HepG2 (cell line): ENCODE measurements around the gene NDC1. TPM values are rescaled to one million over a fixed set of nuclear protein-coding genes. Genes with fewer than 3 reads are reported as not detected.

ENCODE experiments used
- ATAC-seq: fragments of 200-7000 bp; cut with Tn5 transposase; 3 replicates; pipeline ENCODE4 v1.9.1; 2020; ENCODE audit warnings: mild to moderate bottlenecking, moderate library complexity
- BruUV-seq: library from RNA; stranded (reverse); fragments of 400-500 nt; replicated peaks from 2 replicates; lab custom pipeline; 2021; lab: Mats Ljungman, UMichigan
- CTCF ChIA-PET: fragments of 300-600 bp; formaldehyde crosslinking; extraction: SDS; loops from one replicate; lab custom pipeline; 2021; ENCODE audit warnings: low total read pairs, inconsistent platforms, low intra/inter-chr PET ratio; lab: Yijun Ruan, JAX
- POLR2A ChIA-PET: fragments of 350-600 bp; sonication (Branson Sonifier 250); formaldehyde crosslinking; loops from one replicate; lab custom pipeline; 2020; ENCODE audit warnings: antibody characterized with exemption, inconsistent platforms; lab: Yijun Ruan, JAX
- DNase-seq: peaks from one replicate; pipeline ENCODE4 v3.0.0-alpha.2; 2015; ENCODE audit warnings: low spot score
- FAIRE-seq: peaks from 3 replicates; lab custom pipeline; 2011; peaks lifted over from hg19 to GRCh38; lab: Jason Lieb, UNC
- H2AFZ ChIP-seq: one replicate; pipeline ENCODE4 v1.6.1; 2011; ENCODE audit warnings: low read length, inconsistent platforms
- H3K27ac ChIP-seq: fragments of 300-600 bp; 3 replicates; pipeline ENCODE4 v1.8.0; 2011; ENCODE audit warnings: mixed run types, mild to moderate bottlenecking, mixed read lengths, low read length, inconsistent platforms; ENCODE audit not compliant: insufficient read depth; ENCODE audit errors: extremely low read length
- H3K27me3 ChIP-seq, 2 experiments: fragments of 200-600 bp in 1 of 2; 2 replicates in 1 of 2; 3 replicates in 1 of 2; pipeline versions ENCODE4 v1.6.0 to v1.8.0; 2011; ENCODE audit warnings: low read length in 2 of 2, mild to moderate bottlenecking in 2 of 2, moderate library complexity in 2 of 2, inconsistent platforms in 1 of 2; ENCODE audit not compliant: insufficient read depth in 2 of 2, control insufficient read depth in 1 of 2
- H3K36me3 ChIP-seq, 2 experiments: fragments of 200-600 bp in 1 of 2; replicated peaks in 1 of 2; 2 replicates in 1 of 2; 3 replicates in 1 of 2; pipeline versions ENCODE4 v1.5.1 to v1.8.0; 2011; ENCODE audit warnings: low read length in 2 of 2, inconsistent platforms in 1 of 2; ENCODE audit not compliant: insufficient read depth in 2 of 2, control insufficient read depth in 1 of 2
- H3K4me1 ChIP-seq: 2 replicates; pipeline ENCODE4 v1.5.1; 2012; ENCODE audit warnings: low read length, inconsistent platforms; ENCODE audit not compliant: insufficient read depth
- H3K4me2 ChIP-seq: 2 replicates; pipeline ENCODE4 v1.6.0; 2011; ENCODE audit warnings: low read depth, low read length, inconsistent platforms
- H3K4me3 ChIP-seq, 3 experiments: fragments of 200-600 bp in 1 of 3; sonication (generic), shearing (Covaris generic) in 1 of 3; replicated peaks in 1 of 3; 2 replicates each; pipeline ENCODE4 v1.5.1; 2011 to 2016; ENCODE audit warnings: low read length in 3 of 3, inconsistent platforms in 2 of 3, low read depth in 2 of 3, mild to moderate bottlenecking in 2 of 3, control low read depth in 1 of 3, mixed read lengths in 1 of 3; ENCODE audit not compliant: insufficient read depth in 1 of 3
- H3K79me2 ChIP-seq: one replicate; pipeline ENCODE4 v1.6.1; 2011; ENCODE audit warnings: low read length, inconsistent platforms; ENCODE audit not compliant: insufficient read depth
- H3K9ac ChIP-seq: 2 replicates; pipeline ENCODE4 v1.6.0; 2011; ENCODE audit warnings: mild to moderate bottlenecking, low read depth, low read length, inconsistent platforms; ENCODE audit not compliant: insufficient read depth
- H3K9me3 ChIP-seq: 2 replicates; pipeline ENCODE4 v1.5.1; 2012; ENCODE audit warnings: mild to moderate bottlenecking, low read length
- H4K20me1 ChIP-seq: 2 replicates; pipeline ENCODE4 v1.6.0; 2011; ENCODE audit warnings: inconsistent platforms, mild to moderate bottlenecking, low read length, moderate library complexity; ENCODE audit not compliant: insufficient read depth
- FLYWCH1 ChIP-seq: sonication (generic); formaldehyde crosslinking; IDR thresholded peaks from 2 replicates; pipeline ENCODE4 v1.8.1; 2023; ENCODE audit warnings: mild to moderate bottlenecking, missing genetic modification reagents
- PITX1 ChIP-seq: sonication (generic); formaldehyde crosslinking; IDR thresholded peaks from 2 replicates; pipeline ENCODE4 v1.5.1; 2020; ENCODE audit warnings: mild to moderate bottlenecking, missing genetic modification reagents
- PRPF4 ChIP-seq: fragments of 200-400 bp; formaldehyde crosslinking; IDR thresholded peaks from 2 replicates; pipeline ENCODE4 v1.6.1; 2016; ENCODE audit warnings: low read length, low read depth; ENCODE audit not compliant: poor library complexity, severe bottlenecking
- SALL2 ChIP-seq: sonication (generic); formaldehyde crosslinking; IDR thresholded peaks from 2 replicates; pipeline ENCODE4 v1.8.1; 2023; ENCODE audit warnings: mild to moderate bottlenecking, missing genetic modification reagents, inconsistent platforms
- ZBTB1 ChIP-seq: sonication (generic); formaldehyde crosslinking; IDR thresholded peaks from 2 replicates; pipeline ENCODE4 v1.4.0; 2020; ENCODE audit warnings: missing genetic modification reagents, borderline replicate concordance
- ZNF12 ChIP-seq: sonication (generic); formaldehyde crosslinking; IDR thresholded peaks from 2 replicates; pipeline ENCODE4 v1.5.0; 2020; ENCODE audit warnings: missing genetic modification reagents
- ZNF354B ChIP-seq: sonication (generic); formaldehyde crosslinking; IDR thresholded peaks from 2 replicates; pipeline ENCODE4 v1.8.0; 2022; ENCODE audit warnings: mild to moderate bottlenecking, missing genetic modification reagents
- ZNF614 ChIP-seq: IDR thresholded peaks from 2 replicates; pipeline ENCODE4 v1.6.1; 2018; ENCODE audit warnings: missing biosample characterization, missing genetic modification reagents, inconsistent platforms, borderline replicate concordance
- ZNF652 ChIP-seq: IDR thresholded peaks from 2 replicates; pipeline ENCODE4 v1.6.1; 2016; ENCODE audit warnings: low read depth, borderline replicate concordance
- ZNF670 ChIP-seq: sonication (generic); formaldehyde crosslinking; IDR thresholded peaks from 2 replicates; pipeline ENCODE4 v1.8.0; 2022; ENCODE audit warnings: mild to moderate bottlenecking, missing genetic modification reagents, borderline replicate concordance
- ZNF850 ChIP-seq: sonication (generic); formaldehyde crosslinking; conservative IDR thresholded peaks from 2 replicates; pipeline ENCODE4 v1.9.0; 2021; ENCODE audit warnings: mild to moderate bottlenecking, missing genetic modification reagents
- ZNF879 ChIP-seq: sonication (generic); formaldehyde crosslinking; IDR thresholded peaks from 2 replicates; pipeline ENCODE4 v1.8.1; 2023; ENCODE audit warnings: missing genetic modification reagents
- WGBS: methylation state at CpG from one replicate; pipeline ENCODE4 v1.1.6; 2017; ENCODE audit warnings: low lambda C conversion rate; 5-methylcytosine and 5-hydroxymethylcytosine counted together
- in situ Hi-C: cut with HindIII; loops from 2 replicates; pipeline ENCODE4 v1.10.0; 2017; ENCODE audit warnings: low pct_unique_long_range_greater_than_20kb; ENCODE audit not compliant: extremely low pct_ligation_motif_present
- intact Hi-C: fragments of 100-400 bp; cut with micrococcal nuclease; formaldehyde crosslinking; loops from one replicate; pipeline ENCODE4 v1.10.0; 2022; ENCODE audit not compliant: unreplicated experiment
- polyA plus RNA-seq, 8 experiments: library from polyadenylated mRNA; depleted of rRNA in 3 of 8; stranded (reverse) in 7 of 8; unstranded in 1 of 8; fragments of >200 nt; fragmentation: Illumina TruSeq in 4 of 8; extraction: Trizol in 4 of 8; gene quantifications; 2 replicates each; pipeline versions ENCODE4 v1.2.1 to v1.2.3, GENCODE V29; 2011 to 2016; ENCODE audit warnings: low read depth in 4 of 8, missing spikeins in 1 of 8, mixed read lengths in 1 of 8; ENCODE audit not compliant: insufficient read depth in 1 of 8
- total RNA-seq, 5 experiments: library from RNA; depleted of rRNA; stranded (reverse); fragments of >200 nt; fragmentation: Illumina TruSeq; extraction: Trizol; gene quantifications; 2 replicates each; pipeline ENCODE4 v1.2.3, GENCODE V29; 2016; ENCODE audit warnings: low read depth in 1 of 5
- TF ChIP-seq, protein P1 (sequence below): sonication (generic); formaldehyde crosslinking; IDR thresholded peaks from 2 replicates; pipeline ENCODE4 v1.4.0; 2020; ENCODE audit warnings: missing genetic modification reagents, borderline replicate concordance
- TF ChIP-seq, protein P2 (sequence below): sonication (generic); formaldehyde crosslinking; IDR thresholded peaks from 2 replicates; pipeline ENCODE4 v1.8.1; 2023; ENCODE audit warnings: missing genetic modification reagents, inconsistent platforms, borderline replicate concordance
- TF ChIP-seq, protein P3 (sequence below): sonication (generic); formaldehyde crosslinking; IDR thresholded peaks from 2 replicates; pipeline ENCODE4 v1.5.0; 2020; ENCODE audit warnings: missing genetic modification reagents, mild to moderate bottlenecking, borderline replicate concordance
- TF ChIP-seq, protein P4 (sequence below): sonication (generic); formaldehyde crosslinking; IDR thresholded peaks from 2 replicates; pipeline ENCODE4 v1.4.0; 2020; ENCODE audit warnings: mild to moderate bottlenecking, missing genetic modification reagents
- TF ChIP-seq, protein P5 (sequence below): sonication (generic); formaldehyde crosslinking; IDR thresholded peaks from 2 replicates; pipeline ENCODE4 v1.5.1; 2020; ENCODE audit warnings: missing genetic modification reagents, mild to moderate bottlenecking, borderline replicate concordance

Gene NDC1
- total and polyA plus RNA-seq, 2 of the 13 experiments (the other 11 are each of a cell fraction or from before 2014, with no cell fraction given), result 38.1 to 50.9 TPM

DNA sequence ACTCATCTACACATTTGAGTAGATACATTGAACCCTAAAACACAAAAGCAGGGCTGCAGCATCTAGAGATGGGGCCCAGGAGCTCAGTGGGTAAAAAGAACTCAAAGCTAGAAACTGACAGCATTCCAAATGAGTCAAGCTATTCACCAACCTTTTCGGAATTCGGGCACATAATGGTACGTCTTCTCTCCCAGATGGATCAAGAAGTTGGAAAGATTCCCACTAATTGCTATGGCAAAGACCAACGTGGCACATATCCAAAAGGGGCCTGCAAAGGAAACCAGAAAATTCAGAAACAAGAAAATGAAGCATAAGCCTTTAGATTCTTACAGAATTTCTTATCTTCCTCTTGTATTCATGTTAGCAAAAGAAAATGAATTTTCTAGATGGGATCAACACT lies 33.1 kb upstream of the NDC1 start (continued):
- TF ChIP-seq, protein P1, sequence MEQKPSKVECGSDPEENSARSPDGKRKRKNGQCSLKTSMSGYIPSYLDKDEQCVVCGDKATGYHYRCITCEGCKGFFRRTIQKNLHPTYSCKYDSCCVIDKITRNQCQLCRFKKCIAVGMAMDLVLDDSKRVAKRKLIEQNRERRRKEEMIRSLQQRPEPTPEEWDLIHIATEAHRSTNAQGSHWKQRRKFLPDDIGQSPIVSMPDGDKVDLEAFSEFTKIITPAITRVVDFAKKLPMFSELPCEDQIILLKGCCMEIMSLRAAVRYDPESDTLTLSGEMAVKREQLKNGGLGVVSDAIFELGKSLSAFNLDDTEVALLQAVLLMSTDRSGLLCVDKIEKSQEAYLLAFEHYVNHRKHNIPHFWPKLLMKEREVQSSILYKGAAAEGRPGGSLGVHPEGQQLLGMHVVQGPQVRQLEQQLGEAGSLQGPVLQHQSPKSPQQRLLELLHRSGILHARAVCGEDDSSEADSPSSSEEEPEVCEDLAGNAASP (CRISPR knock-in tag), result no peak
- TF ChIP-seq ZNF614 (CRISPR knock-in tag), result no peak
- TF ChIP-seq ZNF652, result no peak
- no peak for TF ChIP-seq SALL2 (CRISPR knock-in tag)
- no peak for TF ChIP-seq PRPF4
- TF ChIP-seq, protein P2, sequence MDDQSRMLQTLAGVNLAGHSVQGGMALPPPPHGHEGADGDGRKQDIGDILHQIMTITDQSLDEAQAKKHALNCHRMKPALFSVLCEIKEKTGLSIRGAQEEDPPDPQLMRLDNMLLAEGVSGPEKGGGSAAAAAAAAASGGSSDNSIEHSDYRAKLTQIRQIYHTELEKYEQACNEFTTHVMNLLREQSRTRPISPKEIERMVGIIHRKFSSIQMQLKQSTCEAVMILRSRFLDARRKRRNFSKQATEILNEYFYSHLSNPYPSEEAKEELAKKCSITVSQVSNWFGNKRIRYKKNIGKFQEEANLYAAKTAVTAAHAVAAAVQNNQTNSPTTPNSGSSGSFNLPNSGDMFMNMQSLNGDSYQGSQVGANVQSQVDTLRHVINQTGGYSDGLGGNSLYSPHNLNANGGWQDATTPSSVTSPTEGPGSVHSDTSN (CRISPR knock-in tag), result no peak
- TF ChIP-seq FLYWCH1, result no peak
- TF ChIP-seq ZNF850 (CRISPR knock-in tag), result no peak

DNA sequence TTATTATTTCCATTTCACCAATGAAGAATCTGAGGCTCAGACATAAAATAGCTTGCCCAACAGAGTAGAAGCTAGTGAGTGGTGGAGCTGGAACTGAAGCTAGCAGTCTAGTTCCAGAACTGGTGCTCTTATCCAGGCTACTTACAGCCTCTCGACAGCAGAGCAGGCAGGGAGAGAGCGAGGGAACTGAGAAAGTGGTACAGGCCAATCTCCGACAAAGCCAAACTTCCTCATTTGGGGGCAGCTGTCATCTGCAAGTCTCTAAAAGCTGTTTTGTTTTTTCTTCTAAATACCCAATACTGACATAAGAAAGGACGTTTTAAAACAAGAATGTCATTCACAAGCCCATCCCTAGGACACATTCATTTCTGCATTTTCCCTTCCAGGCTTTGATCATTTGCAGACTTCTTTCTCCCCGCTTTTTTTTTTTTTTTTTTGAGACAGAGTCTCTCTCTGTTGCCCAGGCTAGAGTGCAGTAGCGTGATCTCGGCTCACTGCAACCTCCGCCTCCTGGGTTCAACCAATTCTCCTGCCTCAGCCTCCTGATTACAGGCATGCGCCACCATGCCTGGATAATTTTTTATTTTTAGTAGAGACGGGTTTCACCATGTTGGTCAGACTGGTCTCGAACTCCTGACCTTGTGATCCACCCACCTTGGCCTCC lies 31.5 kb upstream of the NDC1 start:
- ChIA-PET CTCF (no interaction called here), POLR2A (interaction anchor here (0.7 kb wide), 1 partner anchor 53 kb away, joined by 3 read pairs; no protein-coding TSS in a partner anchor)
- Histone ChIP-seq H3K4me3 (no peak overlapping the region), H3K4me1 (no peaks in the 10 kb centered on the region), H3K36me3 (peaks cover 3 to 18% of the 10 kb centered on the region in 2 experiments; a peak in 3 of 5 replicates), H3K79me2 (no peaks in the 10 kb centered on the region), H3K4me2 (no peak overlapping the region), H3K9ac (no peak overlapping the region), H3K27me3 (no peaks in the 10 kb centered on the region), H4K20me1 (no peaks in the 10 kb centered on the region), H3K9me3 (no peaks in the 10 kb centered on the region), H2AFZ (no peak overlapping the region), H3K27ac (no peak overlapping the region)
- ATAC-seq (no peak), DNase-seq (no peak), FAIRE-seq (no peak)
- BruUV-seq, result no TSS peak
- WGBS, result 98% methylated on average over 11 of the region's 11 CpGs
- in situ Hi-C loops, result no loop called here
- intact Hi-C loops, result no loop called here
- TF ChIP-seq ZBTB1, result no peak
- no peak for TF ChIP-seq PITX1 (CRISPR knock-in tag)
- no peak for TF ChIP-seq ZNF879 (CRISPR knock-in tag)
- no peak for TF ChIP-seq ZNF354B (CRISPR knock-in tag)
- TF ChIP-seq, protein P3, sequence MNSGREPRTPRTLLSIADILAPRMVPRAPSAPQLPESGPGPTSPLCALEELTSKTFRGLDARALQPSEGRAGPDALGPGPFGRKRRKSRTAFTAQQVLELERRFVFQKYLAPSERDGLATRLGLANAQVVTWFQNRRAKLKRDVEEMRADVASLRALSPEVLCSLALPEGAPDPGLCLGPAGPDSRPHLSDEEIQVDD (CRISPR knock-in tag), result no peak
- TF ChIP-seq, protein P4, sequence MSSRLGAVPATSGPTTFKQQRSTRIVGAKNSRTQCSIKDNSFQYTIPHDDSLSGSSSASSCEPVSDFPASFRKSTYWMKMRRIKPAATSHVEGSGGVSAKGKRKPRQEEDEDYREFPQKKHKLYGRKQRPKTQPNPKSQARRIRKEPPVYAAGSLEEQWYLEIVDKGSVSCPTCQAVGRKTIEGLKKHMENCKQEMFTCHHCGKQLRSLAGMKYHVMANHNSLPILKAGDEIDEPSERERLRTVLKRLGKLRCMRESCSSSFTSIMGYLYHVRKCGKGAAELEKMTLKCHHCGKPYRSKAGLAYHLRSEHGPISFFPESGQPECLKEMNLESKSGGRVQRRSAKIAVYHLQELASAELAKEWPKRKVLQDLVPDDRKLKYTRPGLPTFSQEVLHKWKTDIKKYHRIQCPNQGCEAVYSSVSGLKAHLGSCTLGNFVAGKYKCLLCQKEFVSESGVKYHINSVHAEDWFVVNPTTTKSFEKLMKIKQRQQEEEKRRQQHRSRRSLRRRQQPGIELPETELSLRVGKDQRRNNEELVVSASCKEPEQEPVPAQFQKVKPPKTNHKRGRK (CRISPR knock-in tag), result no peak
- TF ChIP-seq ZNF670 (CRISPR knock-in tag), result no peak
- TF ChIP-seq ZNF12 (CRISPR knock-in tag), result no peak
- TF ChIP-seq, protein P5, sequence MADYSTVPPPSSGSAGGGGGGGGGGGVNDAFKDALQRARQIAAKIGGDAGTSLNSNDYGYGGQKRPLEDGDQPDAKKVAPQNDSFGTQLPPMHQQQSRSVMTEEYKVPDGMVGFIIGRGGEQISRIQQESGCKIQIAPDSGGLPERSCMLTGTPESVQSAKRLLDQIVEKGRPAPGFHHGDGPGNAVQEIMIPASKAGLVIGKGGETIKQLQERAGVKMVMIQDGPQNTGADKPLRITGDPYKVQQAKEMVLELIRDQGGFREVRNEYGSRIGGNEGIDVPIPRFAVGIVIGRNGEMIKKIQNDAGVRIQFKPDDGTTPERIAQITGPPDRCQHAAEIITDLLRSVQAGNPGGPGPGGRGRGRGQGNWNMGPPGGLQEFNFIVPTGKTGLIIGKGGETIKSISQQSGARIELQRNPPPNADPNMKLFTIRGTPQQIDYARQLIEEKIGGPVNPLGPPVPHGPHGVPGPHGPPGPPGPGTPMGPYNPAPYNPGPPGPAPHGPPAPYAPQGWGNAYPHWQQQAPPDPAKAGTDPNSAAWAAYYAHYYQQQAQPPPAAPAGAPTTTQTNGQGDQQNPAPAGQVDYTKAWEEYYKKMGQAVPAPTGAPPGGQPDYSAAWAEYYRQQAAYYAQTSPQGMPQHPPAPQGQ (CRISPR knock-in tag), result no peak
